Upper lobe of right lung (tissue), 1 donor: ENCODE results near the gene TMEM238L. TPM values are rescaled to one million over a fixed set of nuclear protein-coding genes. Genes with fewer than 3 reads are reported as not detected.

Experiments used
- ATAC-seq: fragments of 200-7000 bp; cut with Tn5 transposase; one replicate; pipeline ENCODE4 v1.9.1; 2020; ENCODE audit warnings: mild to moderate bottlenecking, moderate library complexity
- DNase-seq: peaks from one replicate; pipeline ENCODE4 v3.0.0-alpha.2; 2020
- H3K27ac ChIP-seq: fragments of 200-600 bp; one replicate; pipeline ENCODE4 v1.8.0; 2022
- H3K27me3 ChIP-seq: fragments of 200-600 bp; one replicate; pipeline ENCODE4 v1.8.0; 2022; ENCODE audit warnings: mild to moderate bottlenecking
- H3K36me3 ChIP-seq: fragments of 200-600 bp; one replicate; pipeline ENCODE4 v1.8.0; 2022
- H3K4me1 ChIP-seq: fragments of 200-600 bp; one replicate; pipeline ENCODE4 v1.8.0; 2022
- H3K4me3 ChIP-seq: fragments of 200-600 bp; one replicate; pipeline ENCODE4 v1.8.0; 2022; ENCODE audit warnings: mild to moderate bottlenecking
- H3K9me3 ChIP-seq: fragments of 200-600 bp; one replicate; pipeline ENCODE4 v1.8.0; 2022
- CTCF ChIP-seq: fragments of 200-600 bp; IDR thresholded peaks from one replicate; pipeline ENCODE4 v1.8.0; 2022; ENCODE audit warnings: antibody characterized with exemption
- intact Hi-C: fragments of 100-400 bp; cut with DNase I; formaldehyde crosslinking; loops from one replicate; pipeline ENCODE4 v1.11.0; 2022
- total RNA-seq: library from RNA; stranded (reverse); fragmentation: NEBNext Ultra II Directional; extraction: Animal tissue kit (Norgen Biotek cat#: 25700); gene quantifications from one replicate; pipeline ENCODE4 v1.2.1, GENCODE V29; 2021
- donor health status: DM: no; HTN: yes; CAD: no; lungs with severe emphysema.

TMEM238L gene
- total RNA-seq, 1 donor from 2014 or later, result not detected

GRCh38 chr17:10767232-10767631 is 36.7 kb downstream of the TMEM238L start:
- no peaks in the 10 kb centered on the region for H3K36me3 ChIP-seq
- no peak overlapping the region for H3K4me3 ChIP-seq
- no peak overlapping the region for H3K27ac ChIP-seq
- H3K9me3 ChIP-seq, result no peaks in the 10 kb centered on the region
- ATAC-seq (no peak), DNase-seq (no peak)
- no peak for TF ChIP-seq CTCF
- H3K4me1 ChIP-seq, result no peaks in the 10 kb centered on the region
- no peaks in the 10 kb centered on the region for H3K27me3 ChIP-seq
- intact Hi-C loops, result no loop called here

DNA sequence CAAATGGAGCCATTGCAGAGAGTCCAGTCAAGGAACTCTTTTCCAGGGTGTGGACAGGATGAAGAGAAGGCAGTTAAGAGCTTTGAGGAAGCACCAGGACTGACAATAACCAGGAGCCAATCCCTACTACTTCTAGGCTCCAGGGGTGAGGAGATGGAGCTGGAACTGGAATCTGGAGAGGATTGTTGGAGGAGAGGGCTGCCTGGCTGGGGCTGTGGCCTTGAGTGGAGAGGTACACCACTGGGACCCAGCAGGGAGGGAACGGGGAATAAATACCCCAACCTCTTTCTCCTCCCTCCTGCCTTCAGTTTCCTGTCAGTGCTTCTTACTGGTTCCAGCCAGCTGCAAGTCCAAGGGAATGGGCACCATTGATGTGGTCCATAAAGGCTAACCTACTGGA is 41.9 kb downstream of the TMEM238L start:
- H3K9me3 ChIP-seq, result no peaks in the 10 kb centered on the region
- intact Hi-C loops, result no loop called here
- H3K27ac ChIP-seq, result no peak overlapping the region
- no peaks in the 10 kb centered on the region for H3K27me3 ChIP-seq
- no peaks in the 10 kb centered on the region for H3K4me1 ChIP-seq
- H3K36me3 ChIP-seq, result no peaks in the 10 kb centered on the region
- ATAC-seq, result no peak
- no peak for DNase-seq
- TF ChIP-seq CTCF, result no peak
- H3K4me3 ChIP-seq, result no peak overlapping the region

GRCh38 chr17:10761281-10761680 is 42.6 kb downstream of the TMEM238L start:
- DNase-seq (no peak), ATAC-seq (no peak)
- Histone ChIP-seq H3K4me3 (no peak overlapping the region), H3K4me1 (no peaks in the 10 kb centered on the region), H3K36me3 (no peaks in the 10 kb centered on the region), H3K9me3 (no peaks in the 10 kb centered on the region), H3K27ac (no peak overlapping the region), H3K27me3 (no peaks in the 10 kb centered on the region)
- intact Hi-C loops, result no loop called here
- no peak for TF ChIP-seq CTCF

- H3K9me3 ChIP-seq, result no peaks in the 10 kb centered on the region
- TF ChIP-seq CTCF, result no peak
- no peaks in the 10 kb centered on the region for H3K36me3 ChIP-seq
- no peak for ATAC-seq
- no peak overlapping the region for H3K4me3 ChIP-seq
- no peaks in the 10 kb centered on the region for H3K27me3 ChIP-seq
- no peaks in the 10 kb centered on the region for H3K4me1 ChIP-seq
- H3K27ac ChIP-seq, result no peak overlapping the region
- no peak for DNase-seq
- intact Hi-C loops, result no loop called here
Measured at GRCh38 chr17:10758062-10758461, 45.8 kb downstream of the TMEM238L start.

DNA sequence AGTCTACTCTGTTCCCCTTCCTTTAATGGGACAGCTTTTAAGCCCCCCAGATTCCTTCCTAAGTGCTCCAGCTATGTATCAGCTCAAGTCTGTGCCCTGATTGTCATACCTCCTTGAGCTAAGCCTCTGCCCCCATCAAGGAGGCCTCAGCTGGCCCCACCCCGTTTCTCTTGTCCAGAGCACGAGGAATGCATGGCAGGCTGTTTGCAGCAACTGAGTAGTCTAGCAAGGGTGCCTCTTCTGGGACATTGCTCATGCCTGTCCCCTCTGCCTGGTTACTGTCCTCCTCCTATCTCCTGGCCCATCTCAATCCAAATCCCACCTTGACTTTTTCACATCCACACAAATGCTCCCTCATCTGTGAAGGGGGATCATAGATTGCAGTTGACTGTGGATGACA is 46.3 kb downstream of the TMEM238L start:
- H3K36me3 ChIP-seq, result no peaks in the 10 kb centered on the region
- no peak overlapping the region for H3K27ac ChIP-seq
- H3K4me3 ChIP-seq, result no peak overlapping the region
- DNase-seq (no peak), ATAC-seq (no peak)
- intact Hi-C loops, result no loop called here
- no peaks in the 10 kb centered on the region for H3K9me3 ChIP-seq
- H3K4me1 ChIP-seq, result no peaks in the 10 kb centered on the region
- no peak for TF ChIP-seq CTCF
- H3K27me3 ChIP-seq, result no peaks in the 10 kb centered on the region

DNA sequence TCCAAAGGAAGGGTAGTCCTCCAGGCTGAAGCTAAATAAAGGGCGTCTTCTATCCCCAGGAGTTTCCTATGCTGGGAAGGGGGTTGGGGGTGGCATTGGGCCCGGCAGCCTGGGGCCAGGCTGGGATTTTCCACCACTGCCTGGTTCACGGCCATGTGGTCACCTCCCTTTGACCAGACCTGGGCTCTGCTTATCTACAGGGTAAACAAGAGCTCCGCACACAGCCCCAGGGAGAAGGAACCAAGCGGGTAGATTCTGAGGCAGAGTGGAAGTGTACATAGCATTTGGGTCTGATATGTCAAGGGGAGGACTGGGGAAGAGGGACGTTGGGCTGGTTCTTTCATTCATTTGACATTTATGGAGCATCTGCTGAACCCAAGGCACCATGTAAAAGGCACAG is 46.8 kb downstream of the TMEM238L start:
- Histone ChIP-seq H3K4me3 (no peak overlapping the region), H3K9me3 (no peaks in the 10 kb centered on the region), H3K27ac (no peak overlapping the region), H3K36me3 (no peaks in the 10 kb centered on the region), H3K4me1 (no peaks in the 10 kb centered on the region), H3K27me3 (no peaks in the 10 kb centered on the region)
- intact Hi-C loops, result no loop called here
- ATAC-seq, result no peak
- no peak for DNase-seq
- TF ChIP-seq CTCF, result no peak
